ENCODE results near the gene OGFOD2.

Gene OGFOD2

GRCh38 chr12:122944605-122945592 lies 30.1 kb upstream of the OGFOD2 start:
- no peak for TF ChIP-seq GATA1 (IDR thresholded peaks at IDR 0.05; ENCODE audit: low read depth, low read length)
- no peak for TF ChIP-seq POLR2A (IDR thresholded peaks at IDR 0.05; ENCODE audit: low read length)
- DNase-seq = no peak

- TF ChIP-seq GATA1 (IDR thresholded peaks at IDR 0.05; ENCODE audit: low read depth, low read length) (no peak), POLR2A (IDR thresholded peaks at IDR 0.05; ENCODE audit: low read length) (peak; percentile 26)
- DNase-seq = peak; percentile 86 to 94
Observed at GRCh38 chr12:122946690-122947341, 28.2 kb upstream of the OGFOD2 start.

GRCh38 chr12:122947352-122947792 lies 27.7 kb upstream of the OGFOD2 start:
- DNase-seq = peak in 1 of 2 experiments; percentile 51
- TF ChIP-seq POLR2A (IDR thresholded peaks at IDR 0.05; ENCODE audit: low read length) (no peak), GATA1 (IDR thresholded peaks at IDR 0.05; ENCODE audit: low read depth, low read length) (no peak)

GRCh38 chr12:122948605-122949004 lies 26.4 kb upstream of the OGFOD2 start:
- TF ChIP-seq POLR2A (IDR thresholded peaks at IDR 0.05; ENCODE audit: low read length) = no peak
- no peak for TF ChIP-seq GATA1 (IDR thresholded peaks at IDR 0.05; ENCODE audit: low read depth, low read length)
- DNase-seq = no peak

- no peak for DNase-seq
- no peak for TF ChIP-seq POLR2A (IDR thresholded peaks at IDR 0.05; ENCODE audit: low read length)
- no peak for TF ChIP-seq GATA1 (IDR thresholded peaks at IDR 0.05; ENCODE audit: low read depth, low read length)
Observed at GRCh38 chr12:122949405-122949804, 25.6 kb upstream of the OGFOD2 start.

- no peak for DNase-seq
- TF ChIP-seq POLR2A (IDR thresholded peaks at IDR 0.05; ENCODE audit: low read length) = no peak
- no peak for TF ChIP-seq GATA1 (IDR thresholded peaks at IDR 0.05; ENCODE audit: low read depth, low read length)
Observed at GRCh38 chr12:122949816-122950675, 25.0 kb upstream of the OGFOD2 start.

- TF ChIP-seq GATA1 (IDR thresholded peaks at IDR 0.05; ENCODE audit: low read depth, low read length) (no peak), POLR2A (IDR thresholded peaks at IDR 0.05; ENCODE audit: low read length) (no peak)
- peak in 1 of 2 experiments; percentile 56 for DNase-seq
Observed at GRCh38 chr12:122951406-122951805, 23.6 kb upstream of the OGFOD2 start.

GRCh38 chr12:122951979-122952892 lies 22.8 kb upstream of the OGFOD2 start:
- peak; percentile 72 to 86 for DNase-seq
- TF ChIP-seq GATA1 (IDR thresholded peaks at IDR 0.05; ENCODE audit: low read depth, low read length) = no peak
- no peak for TF ChIP-seq POLR2A (IDR thresholded peaks at IDR 0.05; ENCODE audit: low read length)

GRCh38 chr12:122955156-122955555 lies 19.9 kb upstream of the OGFOD2 start:
- TF ChIP-seq POLR2A (IDR thresholded peaks at IDR 0.05; ENCODE audit: low read length) = no peak
- no peak for TF ChIP-seq GATA1 (IDR thresholded peaks at IDR 0.05; ENCODE audit: low read depth, low read length)
- no peak for DNase-seq

- no peak for TF ChIP-seq POLR2A (IDR thresholded peaks at IDR 0.05; ENCODE audit: low read length)
- TF ChIP-seq GATA1 (IDR thresholded peaks at IDR 0.05; ENCODE audit: low read depth, low read length) = no peak
- DNase-seq = no peak
Observed at GRCh38 chr12:122956035-122956434, 19.0 kb upstream of the OGFOD2 start.

GRCh38 chr12:122958198-122958888 lies 16.7 kb upstream of the OGFOD2 start:
- DNase-seq = no peak
- TF ChIP-seq GATA1 (IDR thresholded peaks at IDR 0.05; ENCODE audit: low read depth, low read length) (no peak), POLR2A (IDR thresholded peaks at IDR 0.05; ENCODE audit: low read length) (no peak)

GRCh38 chr12:122959566-122960192 lies 15.4 kb upstream of the OGFOD2 start:
- TF ChIP-seq GATA1 (IDR thresholded peaks at IDR 0.05; ENCODE audit: low read depth, low read length) (no peak), POLR2A (IDR thresholded peaks at IDR 0.05; ENCODE audit: low read length) (no peak)
- DNase-seq = no peak

All from erythroblast (primary cell).